Prostate gland (tissue), 2 donors: ENCODE data around the gene RBKS. TPM values are rescaled to one million over a fixed set of nuclear protein-coding genes. Genes with fewer than 3 reads are reported as not detected.

ENCODE experiments used
- DNase-seq: peaks from one replicate; pipeline ENCODE4 v3.0.0-alpha.2; 2019; ENCODE audit warnings: low spot score
- H3K27ac ChIP-seq, 2 donors: fragments of 200-600 bp; sonication (generic); 2 replicates each; pipeline ENCODE4 v1.5.1; 2017 to 2019
- H3K27me3 ChIP-seq: fragments of 200-600 bp; sonication (generic); replicated peaks from 2 replicates; pipeline ENCODE4 v1.5.1; 2019; ENCODE audit not compliant: insufficient read depth
- H3K36me3 ChIP-seq, 2 donors: fragments of 200-600 bp; sonication (generic); 1 replicate in 1 of 2; 2 replicates in 1 of 2; pipeline versions ENCODE4 v1.5.1 to v1.8.1; 2017 to 2019
- H3K4me1 ChIP-seq: fragments of 200-600 bp; sonication (generic); replicated peaks from 2 replicates; pipeline ENCODE4 v1.5.1; 2019
- H3K4me3 ChIP-seq, 2 donors: fragments of 200-600 bp; sonication (generic); 2 replicates each; pipeline ENCODE4 v1.5.1; 2017 to 2019
- H3K9me3 ChIP-seq: fragments of 200-600 bp; sonication (generic); 2 replicates; pipeline ENCODE4 v1.5.1; 2017
- CTCF ChIP-seq, 4 experiments: fragments of 200-600 bp in 2 of 4; fragments of 450-650 bp in 2 of 4; sonication (generic) in 2 of 4; IDR thresholded peaks; 1 replicate in 3 of 4; 2 replicates in 1 of 4; pipeline ENCODE4 v1.5.1; 2016 to 2019; ENCODE audit warnings: antibody characterized with exemption in 4 of 4, mild to moderate bottlenecking in 2 of 4, moderate library complexity in 2 of 4
- POLR2A ChIP-seq: fragments of 450-650 bp; IDR thresholded peaks from one replicate; pipeline ENCODE4 v1.6.1; 2016; ENCODE audit warnings: antibody characterized with exemption, mild to moderate bottlenecking
- POLR2AphosphoS5 ChIP-seq: sonication (generic); formaldehyde crosslinking; IDR thresholded peaks from one replicate; pipeline ENCODE4 v1.6.1; 2017; ENCODE audit warnings: antibody characterized with exemption
- WGBS: methylation state at CpG from one replicate; pipeline ENCODE4 v1.1.5; 2018; 5-methylcytosine and 5-hydroxymethylcytosine counted together
- intact Hi-C: fragments of 100-400 bp; cut with DNase I; formaldehyde crosslinking; loops from one replicate; pipeline ENCODE4 v1.14.2; 2022
- total RNA-seq, 2 donors: library from RNA; depleted of rRNA; stranded (reverse); fragments of >200 nt; gene quantifications; one replicate each; pipeline ENCODE4 v1.1.0, GENCODE V29; 2016

Gene RBKS
- total RNA-seq, 2 donors from 2014 or later = 1.6 to 1.8 TPM

DNA sequence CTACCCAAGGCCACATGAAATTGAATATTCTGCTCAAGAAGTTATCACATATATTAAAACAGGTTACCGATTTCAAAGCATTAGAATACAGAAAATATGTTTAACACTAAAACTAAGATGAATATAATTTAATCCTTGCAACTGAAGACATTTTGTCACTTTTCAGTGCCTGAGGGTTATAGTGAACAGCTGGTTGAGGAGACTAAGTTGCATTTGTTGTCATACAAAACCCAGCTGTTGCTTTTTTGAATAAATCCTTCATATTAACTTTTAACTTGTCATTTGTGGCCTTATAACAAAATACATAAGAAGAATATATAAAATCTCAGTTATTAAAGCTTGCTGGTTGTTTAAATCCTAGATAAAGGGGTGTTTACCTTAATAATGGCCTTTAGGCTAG, 37.5 kb downstream of the RBKS start:
- Histone ChIP-seq H3K9me3 (no peaks in the 10 kb centered on the region), H3K27me3 (no peaks in the 10 kb centered on the region), H3K27ac (no peak overlapping the region), H3K4me1 (no peaks in the 10 kb centered on the region), H3K36me3 (no peaks in the 10 kb centered on the region), H3K4me3 (no peak overlapping the region)
- WGBS = 97% methylated on average over 1 of the region's 1 CpG
- intact Hi-C loops = no loop called here
- DNase-seq = no peak
- no peak for TF ChIP-seq CTCF (IDR thresholded peaks at IDR 0.05)
- TF ChIP-seq POLR2AphosphoS5 = no peak
- TF ChIP-seq POLR2A = no peak

- Histone ChIP-seq H3K27me3 (no peaks in the 10 kb centered on the region), H3K27ac (no peak overlapping the region), H3K36me3 (no peaks in the 10 kb centered on the region), H3K4me3 (no peak overlapping the region), H3K4me1 (no peaks in the 10 kb centered on the region), H3K9me3 (no peaks in the 10 kb centered on the region)
- intact Hi-C loops = no loop called here
- DNase-seq = no peak
- TF ChIP-seq POLR2A (no peak), CTCF (IDR thresholded peaks at IDR 0.05) (no peak), POLR2AphosphoS5 (no peak)
- 87% methylated on average over 3 of the region's 3 CpGs for WGBS
These were observed 40.5 kb downstream of the RBKS start for GRCh38 chr2:27849558-27850205.

GRCh38 chr2:27847333-27847732, 42.9 kb downstream of the RBKS start:
- no peaks in the 10 kb centered on the region for H3K27me3 ChIP-seq
- no peak for DNase-seq
- intact Hi-C loops = no loop called here
- no peak overlapping the region for H3K4me3 ChIP-seq
- H3K9me3 ChIP-seq = no peaks in the 10 kb centered on the region
- no peak overlapping the region for H3K27ac ChIP-seq
- TF ChIP-seq POLR2AphosphoS5 (no peak), POLR2A (no peak), CTCF (IDR thresholded peaks at IDR 0.05) (no peak)
- 93% methylated on average over 2 of the region's 2 CpGs for WGBS
- no peaks in the 10 kb centered on the region for H3K36me3 ChIP-seq
- H3K4me1 ChIP-seq = no peaks in the 10 kb centered on the region

DNA sequence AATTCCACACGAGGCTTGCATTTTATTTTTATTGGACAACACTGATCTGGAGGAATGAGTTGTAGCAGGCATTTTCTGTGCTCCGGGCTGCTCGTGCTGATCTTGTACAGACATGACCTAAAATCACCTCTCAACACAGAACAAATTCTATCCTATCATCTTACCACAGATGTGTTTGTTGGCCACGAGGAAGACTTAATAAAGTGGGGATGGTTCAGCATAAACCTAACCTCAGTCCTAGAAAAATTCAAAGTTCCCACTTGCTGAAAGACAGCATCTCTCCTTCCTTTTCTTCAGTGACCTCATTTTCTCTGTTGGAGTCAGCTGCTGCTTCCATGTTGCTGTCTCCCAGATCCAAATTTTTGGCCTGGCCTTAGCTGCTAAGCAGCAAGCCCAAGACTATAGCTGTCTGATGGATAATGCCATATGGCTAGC, 45.3 kb downstream of the RBKS start:
- Histone ChIP-seq H3K9me3 (no peaks in the 10 kb centered on the region), H3K4me3 (no peak overlapping the region), H3K27ac (peak overlapping the region in 1 of 2 donors; percentile 43), H3K4me1 (no peaks in the 10 kb centered on the region), H3K36me3 (no peaks in the 10 kb centered on the region), H3K27me3 (no peaks in the 10 kb centered on the region)
- intact Hi-C loops = no loop called here
- WGBS = 9% methylated on average over 4 of the region's 4 CpGs
- TF ChIP-seq POLR2A (no peak), CTCF (IDR thresholded peaks at IDR 0.05) (no peak), POLR2AphosphoS5 (peak; percentile 5)
- no peak for DNase-seq

GRCh38 chr2:27843992-27844391, 46.2 kb downstream of the RBKS start:
- Histone ChIP-seq H3K9me3 (no peaks in the 10 kb centered on the region), H3K27me3 (no peaks in the 10 kb centered on the region)
- DNase-seq = no peak

More at GRCh38 chr2:27843992-27844391, 46.2 kb downstream of the RBKS start:
- Histone ChIP-seq H3K36me3 (no peaks in the 10 kb centered on the region), H3K4me1 (no peaks in the 10 kb centered on the region), H3K4me3 (no peak overlapping the region), H3K27ac (no peak overlapping the region)
- no peak for TF ChIP-seq CTCF (IDR thresholded peaks at IDR 0.05)
- no peak for TF ChIP-seq POLR2AphosphoS5
- no peak for TF ChIP-seq POLR2A
- 94% methylated on average over 7 of the region's 7 CpGs for WGBS
- intact Hi-C loops = no loop called here
